ENCODE results near the gene SLFNL1.

- no peak for TF ChIP-seq GABPA (IDR thresholded peaks at IDR 0.05 in 1 of 2, conservative IDR thresholded peaks at IDR 0.05 in 1 of 2)
- no peak for TF ChIP-seq CTCF (IDR thresholded peaks at IDR 0.05; ENCODE audit: low read depth, low read length, missing input control)
- TF ChIP-seq FOXA1 (IDR thresholded peaks at IDR 0.05), result no peak
- TF ChIP-seq MAX (IDR thresholded peaks at IDR 0.05), result no peak
- TF ChIP-seq ZBTB33 (IDR thresholded peaks at IDR 0.05), result no peak
Measured at GRCh38 chr1:41020109-41020576, 1.4 kb downstream of the SLFNL1 start.
